ENCODE data around the gene EVC2. TPM values are rescaled to one million over a fixed set of nuclear protein-coding genes. Genes with fewer than 3 reads are reported as not detected.
"Not testable (repeated sequence)": the region's sequence is repeated elsewhere in the genome, so short reads cannot be mapped to it uniquely, and the experiment has no call there.

The EVC2 gene
- total RNA-seq, 2 experiments from 2014 or later = 0.82 to 0.89 TPM

- CTCF ChIA-PET = no interaction called here
- POLR2A ChIA-PET = no interaction called here
Measured at GRCh38 chr4:5638316-5638715, 70.0 kb downstream of the EVC2 start.

- ChIA-PET POLR2A (no interaction called here), CTCF (no interaction called here)
Measured at GRCh38 chr4:5636766-5637670, 71.3 kb downstream of the EVC2 start.

- ChIA-PET CTCF (no interaction called here), POLR2A (no interaction called here)
Measured at GRCh38 chr4:5635826-5636195, 72.5 kb downstream of the EVC2 start.

- ChIA-PET CTCF (no interaction called here), POLR2A (no interaction called here)
Measured at GRCh38 chr4:5632571-5632970, 75.8 kb downstream of the EVC2 start.

- CTCF ChIA-PET = no interaction called here
Measured at GRCh38 chr4:5632066-5632440, 76.3 kb downstream of the EVC2 start.

GRCh38 chr4:5631352-5632065, 76.8 kb downstream of the EVC2 start:
- POLR2A ChIA-PET = no interaction called here
- CTCF ChIA-PET = no interaction called here

More at GRCh38 chr4:5632066-5632440, 76.3 kb downstream of the EVC2 start:
- POLR2A ChIA-PET = no interaction called here

GRCh38 chr4:5630762-5631161, 77.6 kb downstream of the EVC2 start:
- ChIA-PET POLR2A (no interaction called here), CTCF (no interaction called here)

GRCh38 chr4:5629542-5629941, 78.8 kb downstream of the EVC2 start:
- ChIA-PET POLR2A (no interaction called here), CTCF (no interaction called here)

- CTCF ChIA-PET = no interaction called here
- POLR2A ChIA-PET = no interaction called here
Measured at GRCh38 chr4:5626913-5627312, 81.4 kb downstream of the EVC2 start.

GRCh38 chr4:5622596-5622995, 85.8 kb downstream of the EVC2 start:
- ChIA-PET CTCF (no interaction called here), POLR2A (no interaction called here)

- POLR2A ChIA-PET = no interaction called here
- CTCF ChIA-PET = no interaction called here
Measured at GRCh38 chr4:5619913-5620625, 88.3 kb downstream of the EVC2 start.

- CTCF ChIA-PET = no interaction called here
- POLR2A ChIA-PET = no interaction called here
Measured at GRCh38 chr4:5618051-5618960, 90.1 kb downstream of the EVC2 start.

- ChIA-PET POLR2A (no interaction called here), CTCF (no interaction called here)
Measured at GRCh38 chr4:5616331-5616950, 91.9 kb downstream of the EVC2 start.

GRCh38 chr4:5615496-5616075, 92.8 kb downstream of the EVC2 start:
- POLR2A ChIA-PET = no interaction called here

GRCh38 chr4:5611750-5612149, 96.6 kb downstream of the EVC2 start:
- ChIA-PET CTCF (no interaction called here), POLR2A (no interaction called here)

More at GRCh38 chr4:5615496-5616075, 92.8 kb downstream of the EVC2 start:
- CTCF ChIA-PET = no interaction called here

- ChIA-PET POLR2A (no interaction called here), CTCF (no interaction called here)
Measured at GRCh38 chr4:5609306-5610007, 98.9 kb downstream of the EVC2 start.

GRCh38 chr4:5593828-5594227, 114.5 kb downstream of the EVC2 start:
- CTCF ChIA-PET, POLR2A ChIA-PET: not testable (repeated sequence)

GRCh38 chr4:5592272-5592671, 116.1 kb downstream of the EVC2 start:
- ChIA-PET CTCF (no interaction called here), POLR2A (no interaction called here)

- POLR2A ChIA-PET = no interaction called here
- CTCF ChIA-PET = no interaction called here
Measured at GRCh38 chr4:5589495-5589894, 118.9 kb downstream of the EVC2 start.
